GM23338 (cell line): ENCODE measurements around the gene CDH8. TPM values are rescaled to one million over a fixed set of nuclear protein-coding genes. Genes with fewer than 3 reads are reported as not detected.

ENCODE experiments used
- ATAC-seq: fragments of 200-7000 bp; cut with Tn5 transposase; 3 replicates; pipeline ENCODE4 v1.9.1; 2020
- DNase-seq: peaks from one replicate; pipeline ENCODE4 v3.0.0-alpha.2; 2015; ENCODE audit warnings: low spot score
- H2AFZ ChIP-seq: fragments of 200-600 bp; sonication (generic); 2 replicates; pipeline ENCODE4 v1.8.0; 2016; ENCODE audit warnings: antibody characterized with exemption, mild to moderate bottlenecking, moderate library complexity
- H3F3A ChIP-seq: fragments of 200-600 bp; sonication (generic); replicated peaks from 2 replicates; pipeline ENCODE4 v1.8.0; 2017; ENCODE audit warnings: antibody characterized with exemption, mixed run types, low read depth
- H3K27ac ChIP-seq: fragments of 200-600 bp; sonication (generic); 2 replicates; pipeline ENCODE4 v1.6.1; 2016; ENCODE audit warnings: low read depth
- H3K27me3 ChIP-seq: fragments of 200-600 bp; sonication (generic); 2 replicates; pipeline ENCODE4 v1.8.0; 2016; ENCODE audit warnings: mild to moderate bottlenecking, mixed run types, moderate library complexity; ENCODE audit not compliant: insufficient read depth
- H3K36me3 ChIP-seq: fragments of 200-600 bp; sonication (generic); 2 replicates; pipeline ENCODE4 v1.8.0; 2016; ENCODE audit warnings: mild to moderate bottlenecking; ENCODE audit not compliant: insufficient read depth
- H3K4me1 ChIP-seq: fragments of 200-600 bp; sonication (generic); 2 replicates; pipeline ENCODE4 v1.8.0; 2016; ENCODE audit warnings: mild to moderate bottlenecking, moderate library complexity; ENCODE audit not compliant: insufficient read depth
- H3K4me2 ChIP-seq: fragments of 200-600 bp; sonication (generic); 2 replicates; pipeline ENCODE4 v1.7.1; 2017; ENCODE audit warnings: mixed run types
- H3K4me3 ChIP-seq: fragments of 200-600 bp; sonication (generic); 2 replicates; pipeline ENCODE4 v1.6.1; 2016; ENCODE audit warnings: mixed run types
- H3K79me2 ChIP-seq: fragments of 200-600 bp; sonication (generic); replicated peaks from 2 replicates; pipeline ENCODE4 v1.8.0; 2017; ENCODE audit warnings: mild to moderate bottlenecking; ENCODE audit not compliant: insufficient read depth
- H3K9me2 ChIP-seq: fragments of 200-600 bp; sonication (generic); 2 replicates; pipeline ENCODE4 v1.8.0; 2017; ENCODE audit not compliant: insufficient read depth
- H4K20me1 ChIP-seq: fragments of 200-600 bp; sonication (generic); replicated peaks from 2 replicates; pipeline ENCODE4 v1.8.0; 2017; ENCODE audit warnings: mild to moderate bottlenecking; ENCODE audit not compliant: insufficient read depth
- H3K27ac Mint-ChIP-seq: 2 replicates; pipeline ENCODE4 v1.8.0; 2020; ENCODE audit warnings: inconsistent platforms, mild to moderate bottlenecking, moderate library complexity, mixed read lengths
- H3K27me3 Mint-ChIP-seq: 3 replicates; pipeline ENCODE4 v1.8.0; 2022; ENCODE audit warnings: low read depth, mild to moderate bottlenecking, moderate library complexity, mixed read lengths, inconsistent platforms; ENCODE audit not compliant: insufficient read depth, poor library complexity
- H3K36me3 Mint-ChIP-seq: 3 replicates; pipeline ENCODE4 v1.8.0; 2021; ENCODE audit warnings: low read depth, mild to moderate bottlenecking, inconsistent platforms, moderate library complexity, mixed read lengths
- H3K4me1 Mint-ChIP-seq: 3 replicates; pipeline ENCODE4 v1.8.0; 2020; ENCODE audit warnings: mild to moderate bottlenecking, inconsistent platforms, mixed read lengths
- H3K4me3 Mint-ChIP-seq: 3 replicates; pipeline ENCODE4 v1.8.0; 2021; ENCODE audit warnings: moderate library complexity, mild to moderate bottlenecking, inconsistent platforms, mixed read lengths
- H3K9me3 Mint-ChIP-seq: 3 replicates; pipeline ENCODE4 v1.8.0; 2020; ENCODE audit warnings: moderate library complexity, mild to moderate bottlenecking, inconsistent platforms, mixed read lengths
- CREB1 ChIP-seq: fragments of 250-450 bp; sonication (Bioruptor Pico); IDR thresholded peaks from 2 replicates; pipeline ENCODE4 v1.5.0; 2020; ENCODE audit warnings: low read depth, mild to moderate bottlenecking, moderate library complexity
- ETS1 ChIP-seq: IDR thresholded peaks from 2 replicates; pipeline ENCODE4 v1.6.1; 2016; ENCODE audit warnings: antibody characterized with exemption
- EZH2phosphoT487 ChIP-seq: fragments of 200-600 bp; sonication (generic); IDR thresholded peaks from one replicate; pipeline ENCODE4 v1.8.1; 2018; ENCODE audit warnings: antibody characterized with exemption; ENCODE audit not compliant: unreplicated experiment
- POLR2AphosphoS5 ChIP-seq: IDR thresholded peaks from 2 replicates; pipeline ENCODE4 v1.6.1; 2016; ENCODE audit warnings: antibody characterized with exemption, low read depth
- STAT1 ChIP-seq: IDR thresholded peaks from one replicate; pipeline ENCODE4 v1.6.1; 2016; ENCODE audit warnings: antibody characterized with exemption; ENCODE audit not compliant: unreplicated experiment
- ZNF331 ChIP-seq: fragments of 250-450 bp; sonication (Bioruptor Pico); IDR thresholded peaks from 2 replicates; pipeline ENCODE4 v1.5.0; 2020; ENCODE audit warnings: low read depth, mild to moderate bottlenecking, moderate library complexity
- polyA plus RNA-seq: library from polyadenylated mRNA; unstranded; fragments of >200 nt; fragmentation: Nextera tagmentation; extraction: Ambion mirVana; gene quantifications from 2 replicates; pipeline ENCODE4 v1.2.1, GENCODE V29; 2016
- total RNA-seq: library from RNA; depleted of rRNA; stranded (reverse); fragments of >200 nt; shearing (Covaris generic); gene quantifications from 2 replicates; pipeline ENCODE4 v1.2.3, GENCODE V29; 2014
- TF ChIP-seq, protein P1 (sequence below): fragments of 250-450 bp; sonication (Bioruptor Pico); IDR thresholded peaks from 2 replicates; pipeline ENCODE4 v1.5.0; 2020; ENCODE audit warnings: mild to moderate bottlenecking, moderate library complexity
- TF ChIP-seq, protein P2 (sequence below), 2 experiments: fragments of 200-600 bp in 1 of 2; sonication (generic) in 1 of 2; conservative IDR thresholded peaks; 2 replicates each; pipeline versions ENCODE4 v1.5.1 to v1.6.1; 2016 to 2017; ENCODE audit warnings: antibody characterized with exemption in 2 of 2, low read depth in 2 of 2, mild to moderate bottlenecking in 2 of 2, moderate library complexity in 1 of 2
- TF ChIP-seq, protein P3 (sequence below): IDR thresholded peaks from one replicate; pipeline ENCODE4 v1.6.1; 2018; ENCODE audit warnings: antibody characterized with exemption; ENCODE audit not compliant: unreplicated experiment

The CDH8 gene
- total and polyA plus RNA-seq, 2 experiments from 2014 or later: 10.2 to 11.7 TPM

- H3K4me3 ChIP-seq: no peak overlapping the region
- no peak overlapping the region for H3K4me3 Mint-ChIP-seq
- no peaks in the 10 kb centered on the region for H3K79me2 ChIP-seq
- H2AFZ ChIP-seq: no peak overlapping the region
- no peak for DNase-seq
- H4K20me1 ChIP-seq: no peaks in the 10 kb centered on the region
- H3K4me2 ChIP-seq: no peak overlapping the region
- no peaks in the 10 kb centered on the region for H3K27me3 ChIP-seq
- ATAC-seq: no peak
- no peaks in the 10 kb centered on the region for H3K36me3 ChIP-seq
- H3K36me3 Mint-ChIP-seq: no peaks in the 10 kb centered on the region
- H3K27me3 Mint-ChIP-seq: peaks cover 2% of the 10 kb centered on the region
- no peaks in the 10 kb centered on the region for H3K4me1 ChIP-seq
- no peak overlapping the region for H3K27ac Mint-ChIP-seq
- no peaks in the 10 kb centered on the region; the same call in 2 of the 3 replicates for H3K4me1 Mint-ChIP-seq
- no peaks in the 10 kb centered on the region for H3K9me2 ChIP-seq
- H3K27ac ChIP-seq: no peak overlapping the region
- no peak for TF ChIP-seq POLR2AphosphoS5
- H3K9me3 Mint-ChIP-seq: no peaks in the 10 kb centered on the region
- H3F3A ChIP-seq: no peaks in the 10 kb centered on the region
Observed at GRCh38 chr16:61820398-61820797, 215.8 kb downstream of the CDH8 start.

DNA sequence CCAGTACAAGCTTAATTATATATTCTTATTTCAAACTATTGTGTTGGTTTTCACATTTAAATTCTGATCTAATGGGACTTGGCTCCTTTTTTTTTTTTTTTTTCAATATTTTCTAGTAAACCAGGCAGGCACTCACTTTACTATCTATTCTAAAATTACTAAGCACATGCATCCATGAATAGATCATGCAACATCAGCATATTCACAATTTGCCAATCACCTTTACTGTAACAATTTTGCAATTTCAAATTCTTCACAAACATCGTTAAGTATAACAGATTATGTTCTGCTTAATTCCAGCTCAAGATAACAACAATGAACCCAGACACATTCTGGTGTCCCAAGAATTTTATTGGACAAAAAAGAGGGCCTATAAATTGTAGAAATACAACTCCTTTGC is 217.4 kb downstream of the CDH8 start:
- no peak for TF ChIP-seq STAT1
- TF ChIP-seq CREB1: no peak
- no peak for TF ChIP-seq EZH2phosphoT487
- TF ChIP-seq POLR2AphosphoS5: no peak
- TF ChIP-seq, protein P1, sequence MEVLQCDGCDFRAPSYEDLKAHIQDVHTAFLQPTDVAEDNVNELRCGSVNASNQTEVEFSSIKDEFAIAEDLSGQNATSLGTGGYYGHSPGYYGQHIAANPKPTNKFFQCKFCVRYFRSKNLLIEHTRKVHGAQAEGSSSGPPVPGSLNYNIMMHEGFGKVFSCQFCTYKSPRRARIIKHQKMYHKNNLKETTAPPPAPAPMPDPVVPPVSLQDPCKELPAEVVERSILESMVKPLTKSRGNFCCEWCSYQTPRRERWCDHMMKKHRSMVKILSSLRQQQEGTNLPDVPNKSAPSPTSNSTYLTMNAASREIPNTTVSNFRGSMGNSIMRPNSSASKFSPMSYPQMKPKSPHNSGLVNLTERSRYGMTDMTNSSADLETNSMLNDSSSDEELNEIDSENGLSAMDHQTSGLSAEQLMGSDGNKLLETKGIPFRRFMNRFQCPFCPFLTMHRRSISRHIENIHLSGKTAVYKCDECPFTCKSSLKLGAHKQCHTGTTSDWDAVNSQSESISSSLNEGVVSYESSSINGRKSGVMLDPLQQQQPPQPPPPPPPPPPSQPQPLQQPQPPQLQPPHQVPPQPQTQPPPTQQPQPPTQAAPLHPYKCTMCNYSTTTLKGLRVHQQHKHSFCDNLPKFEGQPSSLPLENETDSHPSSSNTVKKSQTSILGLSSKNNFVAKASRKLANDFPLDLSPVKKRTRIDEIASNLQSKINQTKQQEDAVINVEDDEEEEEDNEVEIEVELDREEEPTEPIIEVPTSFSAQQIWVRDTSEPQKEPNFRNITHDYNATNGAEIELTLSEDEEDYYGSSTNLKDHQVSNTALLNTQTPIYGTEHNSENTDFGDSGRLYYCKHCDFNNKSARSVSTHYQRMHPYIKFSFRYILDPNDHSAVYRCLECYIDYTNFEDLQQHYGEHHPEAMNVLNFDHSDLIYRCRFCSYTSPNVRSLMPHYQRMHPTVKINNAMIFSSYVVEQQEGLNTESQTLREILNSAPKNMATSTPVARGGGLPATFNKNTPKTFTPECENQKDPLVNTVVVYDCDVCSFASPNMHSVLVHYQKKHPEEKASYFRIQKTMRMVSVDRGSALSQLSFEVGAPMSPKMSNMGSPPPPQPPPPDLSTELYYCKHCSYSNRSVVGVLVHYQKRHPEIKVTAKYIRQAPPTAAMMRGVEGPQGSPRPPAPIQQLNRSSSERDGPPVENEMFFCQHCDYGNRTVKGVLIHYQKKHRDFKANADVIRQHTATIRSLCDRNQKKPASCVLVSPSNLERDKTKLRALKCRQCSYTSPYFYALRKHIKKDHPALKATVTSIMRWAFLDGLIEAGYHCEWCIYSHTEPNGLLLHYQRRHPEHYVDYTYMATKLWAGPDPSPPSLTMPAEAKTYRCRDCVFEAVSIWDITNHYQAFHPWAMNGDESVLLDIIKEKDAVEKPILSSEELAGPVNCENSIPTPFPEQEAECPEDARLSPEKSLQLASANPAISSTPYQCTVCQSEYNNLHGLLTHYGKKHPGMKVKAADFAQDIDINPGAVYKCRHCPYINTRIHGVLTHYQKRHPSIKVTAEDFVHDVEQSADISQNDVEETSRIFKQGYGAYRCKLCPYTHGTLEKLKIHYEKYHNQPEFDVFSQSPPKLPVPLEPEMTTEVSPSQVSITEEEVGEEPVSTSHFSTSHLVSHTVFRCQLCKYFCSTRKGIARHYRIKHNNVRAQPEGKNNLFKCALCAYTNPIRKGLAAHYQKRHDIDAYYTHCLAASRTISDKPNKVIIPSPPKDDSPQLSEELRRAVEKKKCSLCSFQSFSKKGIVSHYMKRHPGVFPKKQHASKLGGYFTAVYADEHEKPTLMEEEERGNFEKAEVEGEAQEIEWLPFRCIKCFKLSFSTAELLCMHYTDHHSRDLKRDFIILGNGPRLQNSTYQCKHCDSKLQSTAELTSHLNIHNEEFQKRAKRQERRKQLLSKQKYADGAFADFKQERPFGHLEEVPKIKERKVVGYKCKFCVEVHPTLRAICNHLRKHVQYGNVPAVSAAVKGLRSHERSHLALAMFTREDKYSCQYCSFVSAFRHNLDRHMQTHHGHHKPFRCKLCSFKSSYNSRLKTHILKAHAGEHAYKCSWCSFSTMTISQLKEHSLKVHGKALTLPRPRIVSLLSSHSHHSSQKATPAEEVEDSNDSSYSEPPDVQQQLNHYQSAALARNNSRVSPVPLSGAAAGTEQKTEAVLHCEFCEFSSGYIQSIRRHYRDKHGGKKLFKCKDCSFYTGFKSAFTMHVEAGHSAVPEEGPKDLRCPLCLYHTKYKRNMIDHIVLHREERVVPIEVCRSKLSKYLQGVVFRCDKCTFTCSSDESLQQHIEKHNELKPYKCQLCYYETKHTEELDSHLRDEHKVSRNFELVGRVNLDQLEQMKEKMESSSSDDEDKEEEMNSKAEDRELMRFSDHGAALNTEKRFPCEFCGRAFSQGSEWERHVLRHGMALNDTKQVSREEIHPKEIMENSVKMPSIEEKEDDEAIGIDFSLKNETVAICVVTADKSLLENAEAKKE (CRISPR knock-in tag): no peak
- no peak for TF ChIP-seq ETS1
- TF ChIP-seq, protein P2, sequence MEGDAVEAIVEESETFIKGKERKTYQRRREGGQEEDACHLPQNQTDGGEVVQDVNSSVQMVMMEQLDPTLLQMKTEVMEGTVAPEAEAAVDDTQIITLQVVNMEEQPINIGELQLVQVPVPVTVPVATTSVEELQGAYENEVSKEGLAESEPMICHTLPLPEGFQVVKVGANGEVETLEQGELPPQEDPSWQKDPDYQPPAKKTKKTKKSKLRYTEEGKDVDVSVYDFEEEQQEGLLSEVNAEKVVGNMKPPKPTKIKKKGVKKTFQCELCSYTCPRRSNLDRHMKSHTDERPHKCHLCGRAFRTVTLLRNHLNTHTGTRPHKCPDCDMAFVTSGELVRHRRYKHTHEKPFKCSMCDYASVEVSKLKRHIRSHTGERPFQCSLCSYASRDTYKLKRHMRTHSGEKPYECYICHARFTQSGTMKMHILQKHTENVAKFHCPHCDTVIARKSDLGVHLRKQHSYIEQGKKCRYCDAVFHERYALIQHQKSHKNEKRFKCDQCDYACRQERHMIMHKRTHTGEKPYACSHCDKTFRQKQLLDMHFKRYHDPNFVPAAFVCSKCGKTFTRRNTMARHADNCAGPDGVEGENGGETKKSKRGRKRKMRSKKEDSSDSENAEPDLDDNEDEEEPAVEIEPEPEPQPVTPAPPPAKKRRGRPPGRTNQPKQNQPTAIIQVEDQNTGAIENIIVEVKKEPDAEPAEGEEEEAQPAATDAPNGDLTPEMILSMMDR (conservative IDR thresholded peaks at IDR 0.05; ENCODE audit: low read depth in 2 of 2): no peak
- no peak for TF ChIP-seq ZNF331 (CRISPR knock-in tag)
- TF ChIP-seq, protein P3, sequence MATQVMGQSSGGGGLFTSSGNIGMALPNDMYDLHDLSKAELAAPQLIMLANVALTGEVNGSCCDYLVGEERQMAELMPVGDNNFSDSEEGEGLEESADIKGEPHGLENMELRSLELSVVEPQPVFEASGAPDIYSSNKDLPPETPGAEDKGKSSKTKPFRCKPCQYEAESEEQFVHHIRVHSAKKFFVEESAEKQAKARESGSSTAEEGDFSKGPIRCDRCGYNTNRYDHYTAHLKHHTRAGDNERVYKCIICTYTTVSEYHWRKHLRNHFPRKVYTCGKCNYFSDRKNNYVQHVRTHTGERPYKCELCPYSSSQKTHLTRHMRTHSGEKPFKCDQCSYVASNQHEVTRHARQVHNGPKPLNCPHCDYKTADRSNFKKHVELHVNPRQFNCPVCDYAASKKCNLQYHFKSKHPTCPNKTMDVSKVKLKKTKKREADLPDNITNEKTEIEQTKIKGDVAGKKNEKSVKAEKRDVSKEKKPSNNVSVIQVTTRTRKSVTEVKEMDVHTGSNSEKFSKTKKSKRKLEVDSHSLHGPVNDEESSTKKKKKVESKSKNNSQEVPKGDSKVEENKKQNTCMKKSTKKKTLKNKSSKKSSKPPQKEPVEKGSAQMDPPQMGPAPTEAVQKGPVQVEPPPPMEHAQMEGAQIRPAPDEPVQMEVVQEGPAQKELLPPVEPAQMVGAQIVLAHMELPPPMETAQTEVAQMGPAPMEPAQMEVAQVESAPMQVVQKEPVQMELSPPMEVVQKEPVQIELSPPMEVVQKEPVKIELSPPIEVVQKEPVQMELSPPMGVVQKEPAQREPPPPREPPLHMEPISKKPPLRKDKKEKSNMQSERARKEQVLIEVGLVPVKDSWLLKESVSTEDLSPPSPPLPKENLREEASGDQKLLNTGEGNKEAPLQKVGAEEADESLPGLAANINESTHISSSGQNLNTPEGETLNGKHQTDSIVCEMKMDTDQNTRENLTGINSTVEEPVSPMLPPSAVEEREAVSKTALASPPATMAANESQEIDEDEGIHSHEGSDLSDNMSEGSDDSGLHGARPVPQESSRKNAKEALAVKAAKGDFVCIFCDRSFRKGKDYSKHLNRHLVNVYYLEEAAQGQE: no peak
- Histone ChIP-seq H3K79me2 (no peaks in the 10 kb centered on the region), H3K27me3 (no peaks in the 10 kb centered on the region), H3F3A (no peaks in the 10 kb centered on the region), H3K27ac (no peak overlapping the region), H4K20me1 (no peaks in the 10 kb centered on the region), H3K9me2 (no peaks in the 10 kb centered on the region), H3K4me2 (no peak overlapping the region), H3K4me1 (no peaks in the 10 kb centered on the region), H3K36me3 (no peaks in the 10 kb centered on the region), H3K4me3 (no peak overlapping the region), H2AFZ (no peak overlapping the region)
- ATAC-seq: no peak
- Mint-ChIP-seq H3K4me3 (no peak overlapping the region), H3K4me1 (no peaks in the 10 kb centered on the region; the same call in 2 of the 3 replicates), H3K27ac (no peak overlapping the region), H3K27me3 (peaks cover 2% of the 10 kb centered on the region), H3K36me3 (no peaks in the 10 kb centered on the region), H3K9me3 (no peaks in the 10 kb centered on the region)
- no peak for DNase-seq
